GM12878 (cell line): Measurements from ENCODE around the gene KIRREL3. TPM values are rescaled to one million over a fixed set of nuclear protein-coding genes. Genes with fewer than 3 reads are reported as not detected.

Experiments used
- BACH1 ChIP-seq: fragments of 450-650 bp; IDR thresholded peaks from 2 replicates; pipeline ENCODE4 v1.6.1; 2017; ENCODE audit warnings: mild to moderate bottlenecking, borderline replicate concordance
- CEBPB ChIP-seq, 2 experiments: fragments of 150-350 bp in 1 of 2; IDR thresholded peaks; 2 replicates each; pipeline ENCODE4 v1.6.1; 2012 to 2014; ENCODE audit warnings: low read depth in 2 of 2, low read length in 2 of 2, borderline replicate concordance in 1 of 2, inconsistent platforms in 1 of 2
- E2F4 ChIP-seq: IDR thresholded peaks from 2 replicates; pipeline ENCODE4 v1.6.1; 2012; ENCODE audit warnings: low read depth, low read length, improper control_type of control experiment
- JUNB ChIP-seq: IDR thresholded peaks from 2 replicates; pipeline ENCODE4 v1.6.1; 2016; ENCODE audit warnings: antibody characterized with exemption, mild to moderate bottlenecking
- JUND ChIP-seq: IDR thresholded peaks from 2 replicates; pipeline ENCODE4 v1.6.1; 2012; ENCODE audit warnings: low read depth, mild to moderate bottlenecking, low read length, improper control_type of control experiment, moderate library complexity
- KLF5 ChIP-seq: fragments of 450-650 bp; IDR thresholded peaks from 2 replicates; pipeline ENCODE4 v1.6.1; 2014; ENCODE audit warnings: mild to moderate bottlenecking; ENCODE audit not compliant: partially characterized antibody
- NFXL1 ChIP-seq: fragments of 450-650 bp; IDR thresholded peaks from 2 replicates; pipeline ENCODE4 v1.6.1; 2017; ENCODE audit warnings: antibody characterized with exemption, mild to moderate bottlenecking, borderline replicate concordance
- TCF12 ChIP-seq: IDR thresholded peaks from 2 replicates; pipeline ENCODE4 v1.6.1; 2011; ENCODE audit warnings: low read depth, mild to moderate bottlenecking, low read length
- ZSCAN29 ChIP-seq: fragments of 450-650 bp; IDR thresholded peaks from 2 replicates; pipeline ENCODE4 v1.6.1; 2017; ENCODE audit warnings: mild to moderate bottlenecking, moderate library complexity
- polyA plus RNA-seq, 11 experiments: library from polyadenylated mRNA; depleted of rRNA in 4 of 11; unstranded in 6 of 11; stranded (reverse) in 5 of 11; fragments of >200 nt; fragmentation: Nextera tagmentation in 4 of 11; fragmentation: Illumina TruSeq in 1 of 11; extraction: Ambion mirVana in 4 of 11; extraction: Trizol in 1 of 11; gene quantifications; 1 replicate in 1 of 11; 2 replicates in 10 of 11; pipeline versions ENCODE4 v1.2.1 to v1.2.3, GENCODE V29; 2011 to 2016; ENCODE audit warnings: inconsistent platforms in 2 of 11, missing spikeins in 2 of 11, low read depth in 1 of 11
- total RNA-seq, 4 experiments: library from RNA; depleted of rRNA in 3 of 4; stranded (reverse); fragments of >200 nt in 3 of 4; fragmentation: Illumina TruSeq in 1 of 4; extraction: Trizol in 1 of 4; gene quantifications; 2 replicates each; pipeline versions ENCODE4 v1.2.1 to v1.2.3, GENCODE V29; 2013 to 2021
- TF ChIP-seq, protein P1 (sequence below): fragments of 450-650 bp; IDR thresholded peaks from 2 replicates; pipeline ENCODE4 v1.6.1; 2016; ENCODE audit warnings: mild to moderate bottlenecking, moderate library complexity, borderline replicate concordance

KIRREL3 gene
- total and polyA plus RNA-seq, 10 of the 15 experiments (the other 5 are each of a cell fraction or from before 2014, with no cell fraction given), result under 0.01 TPM; not detected in 9

- TF ChIP-seq, protein P1, sequence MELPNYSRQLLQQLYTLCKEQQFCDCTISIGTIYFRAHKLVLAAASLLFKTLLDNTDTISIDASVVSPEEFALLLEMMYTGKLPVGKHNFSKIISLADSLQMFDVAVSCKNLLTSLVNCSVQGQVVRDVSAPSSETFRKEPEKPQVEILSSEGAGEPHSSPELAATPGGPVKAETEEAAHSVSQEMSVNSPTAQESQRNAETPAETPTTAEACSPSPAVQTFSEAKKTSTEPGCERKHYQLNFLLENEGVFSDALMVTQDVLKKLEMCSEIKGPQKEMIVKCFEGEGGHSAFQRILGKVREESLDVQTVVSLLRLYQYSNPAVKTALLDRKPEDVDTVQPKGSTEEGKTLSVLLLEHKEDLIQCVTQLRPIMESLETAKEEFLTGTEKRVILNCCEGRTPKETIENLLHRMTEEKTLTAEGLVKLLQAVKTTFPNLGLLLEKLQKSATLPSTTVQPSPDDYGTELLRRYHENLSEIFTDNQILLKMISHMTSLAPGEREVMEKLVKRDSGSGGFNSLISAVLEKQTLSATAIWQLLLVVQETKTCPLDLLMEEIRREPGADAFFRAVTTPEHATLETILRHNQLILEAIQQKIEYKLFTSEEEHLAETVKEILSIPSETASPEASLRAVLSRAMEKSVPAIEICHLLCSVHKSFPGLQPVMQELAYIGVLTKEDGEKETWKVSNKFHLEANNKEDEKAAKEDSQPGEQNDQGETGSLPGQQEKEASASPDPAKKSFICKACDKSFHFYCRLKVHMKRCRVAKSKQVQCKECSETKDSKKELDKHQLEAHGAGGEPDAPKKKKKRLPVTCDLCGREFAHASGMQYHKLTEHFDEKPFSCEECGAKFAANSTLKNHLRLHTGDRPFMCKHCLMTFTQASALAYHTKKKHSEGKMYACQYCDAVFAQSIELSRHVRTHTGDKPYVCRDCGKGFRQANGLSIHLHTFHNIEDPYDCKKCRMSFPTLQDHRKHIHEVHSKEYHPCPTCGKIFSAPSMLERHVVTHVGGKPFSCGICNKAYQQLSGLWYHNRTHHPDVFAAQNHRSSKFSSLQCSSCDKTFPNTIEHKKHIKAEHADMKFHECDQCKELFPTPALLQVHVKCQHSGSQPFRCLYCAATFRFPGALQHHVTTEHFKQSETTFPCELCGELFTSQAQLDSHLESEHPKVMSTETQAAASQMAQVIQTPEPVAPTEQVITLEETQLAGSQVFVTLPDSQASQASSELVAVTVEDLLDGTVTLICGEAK, result no peak
- TF ChIP-seq JUND (no peak), E2F4 (no peak), ZSCAN29 (no peak), NFXL1 (no peak), JUNB (no peak), BACH1 (no peak), KLF5 (no peak), TCF12 (no peak), CEBPB (IDR thresholded peaks at IDR 0.05; ENCODE audit: borderline replicate concordance in 1 of 2, low read depth in 2 of 2, low read length in 2 of 2) (no peak)
These were observed 207.0 kb downstream of the KIRREL3 start (continued) for GRCh38 chr11:126793596-126793995.
